LNCAP (cell line): ENCODE measurements around the gene KCNQ5.

Experiments used
- CTCF ChIP-seq: fragments of 450-650 bp; IDR thresholded peaks from 2 replicates; pipeline ENCODE4 v1.5.1; 2017; ENCODE audit warnings: mild to moderate bottlenecking

The KCNQ5 gene

GRCh38 chr6:72651967-72652956, 30.4 kb downstream of the KCNQ5 start:
- no peak for TF ChIP-seq CTCF

GRCh38 chr6:72653026-72653425, 31.2 kb downstream of the KCNQ5 start:
- TF ChIP-seq CTCF: no peak

- no peak for TF ChIP-seq CTCF
Observed at GRCh38 chr6:72654071-72654621, 32.3 kb downstream of the KCNQ5 start.

DNA sequence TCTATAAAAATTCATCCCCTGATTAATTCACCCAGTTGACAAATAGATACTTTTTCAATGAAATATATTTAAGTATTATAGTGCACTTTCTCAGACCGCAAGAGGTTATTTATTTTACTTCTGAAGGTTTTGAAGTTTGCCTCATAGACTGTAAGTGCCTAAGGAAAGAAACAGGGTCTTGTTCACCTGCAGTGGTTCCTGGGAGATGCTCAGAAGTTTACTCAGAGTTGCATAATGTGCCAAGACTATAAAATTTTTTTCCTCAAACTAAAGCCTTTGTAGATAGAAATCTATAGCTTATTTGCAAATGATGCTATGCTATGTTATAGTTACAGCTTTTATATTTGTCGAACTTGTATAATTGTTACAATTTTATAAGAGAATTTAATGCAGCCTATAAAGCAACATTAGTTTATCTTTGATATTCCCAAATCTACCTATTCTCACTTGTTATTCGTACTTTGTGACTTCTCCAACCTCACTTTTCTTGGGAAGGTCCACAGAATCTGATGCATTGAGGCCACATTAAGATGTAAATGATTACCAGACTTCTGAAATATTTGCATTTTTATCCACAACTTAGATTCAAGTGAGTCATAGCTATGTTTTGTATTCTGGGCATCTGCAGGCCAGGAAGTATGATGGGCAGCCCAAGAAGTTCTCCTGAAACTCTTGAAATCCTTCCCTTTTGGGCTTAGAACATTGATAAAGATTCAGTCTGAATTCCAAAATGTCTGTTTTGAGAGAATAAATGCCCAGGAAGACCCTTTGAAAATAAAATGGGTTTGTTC, 35.7 kb downstream of the KCNQ5 start:
- no peak for TF ChIP-seq CTCF

DNA sequence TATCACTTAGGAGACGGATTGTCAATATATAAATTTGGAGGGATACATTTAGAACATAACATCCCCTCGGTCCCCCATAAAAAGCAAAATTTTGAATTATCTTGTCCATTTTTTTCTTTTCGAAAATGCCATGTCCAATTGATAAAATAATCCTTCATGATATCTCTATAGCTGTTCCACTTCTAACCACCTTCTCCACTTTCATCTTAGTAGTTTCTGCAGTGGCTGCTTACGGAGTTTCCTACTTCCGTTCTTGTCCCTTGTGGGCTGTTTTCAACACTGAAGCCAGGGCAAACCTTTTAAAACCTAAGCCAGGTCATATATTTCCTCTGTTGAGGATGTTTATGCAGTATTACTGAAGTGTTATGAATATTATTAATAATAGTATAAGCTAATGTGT, 37.9 kb downstream of the KCNQ5 start:
- no peak for TF ChIP-seq CTCF

- TF ChIP-seq CTCF: no peak
Observed at GRCh38 chr6:72661411-72661810, 39.5 kb downstream of the KCNQ5 start.

DNA sequence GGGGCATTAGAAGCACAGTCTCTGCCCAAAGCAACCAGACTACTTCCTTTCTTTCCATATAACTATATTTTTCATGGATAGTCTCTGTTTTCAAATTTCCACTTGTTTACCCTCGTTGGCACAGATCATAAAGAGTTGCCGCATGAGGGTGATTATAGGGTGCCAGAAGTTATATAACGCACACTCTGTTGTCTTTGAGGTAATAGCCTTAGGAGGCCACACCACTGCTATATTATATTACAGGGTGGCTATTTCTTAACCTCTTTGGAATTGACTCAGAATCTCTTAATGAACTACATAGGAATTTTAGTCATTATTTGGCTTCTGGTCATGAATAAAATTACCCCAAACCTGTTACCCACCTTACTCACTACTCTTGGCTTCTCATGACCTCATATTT, 43.7 kb downstream of the KCNQ5 start:
- no peak for TF ChIP-seq CTCF
